ENCODE data around the gene SUGCT. TPM values are rescaled to one million over a fixed set of nuclear protein-coding genes. Genes with fewer than 3 reads are reported as not detected.

The SUGCT gene
- polyA plus RNA-seq, 1 of the 3 experiments (the other 2 are of a cell fraction) = 53.7 TPM

DNA sequence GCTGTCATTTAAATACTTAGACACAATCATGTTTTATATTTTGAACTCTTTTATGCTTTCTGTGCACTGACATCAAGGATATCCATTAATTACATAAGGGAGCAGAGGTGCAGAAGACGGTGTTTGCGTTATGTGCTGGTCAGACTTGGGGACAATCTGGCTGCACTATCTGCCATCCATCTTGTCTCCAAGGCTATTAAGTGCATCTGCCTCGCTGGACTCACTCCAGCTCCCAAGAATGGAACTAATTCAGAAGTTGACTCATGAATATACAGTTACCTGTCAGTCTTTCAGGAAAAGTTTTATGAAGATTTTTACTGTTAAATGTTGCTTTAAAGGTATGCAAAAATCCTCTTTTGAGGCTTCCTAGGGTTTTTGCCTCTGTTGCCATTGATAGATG lies 391.0 kb downstream of the SUGCT start (continued):
- peak; percentile 90 for TF ChIP-seq GATA2 (CRISPR knock-in tag; IDR thresholded peaks at IDR 0.05)
- peak; percentile 92 for TF ChIP-seq SIN3A (IDR thresholded peaks at IDR 0.05; ENCODE audit: borderline replicate concordance, low read depth, low read length)
- TF ChIP-seq FOXJ3 (CRISPR knock-in tag; IDR thresholded peaks at IDR 0.05) = peak; percentile 76; the same call in 1 of the 2 replicates
- TF ChIP-seq TCF12 (IDR thresholded peaks at IDR 0.05) = peak; percentile 99
- peak; percentile 83; the same call in 1 of the 2 replicates for TF ChIP-seq RXRA (IDR thresholded peaks at IDR 0.05; ENCODE audit: borderline replicate concordance, low read depth)
- TF ChIP-seq FOXM1 (IDR thresholded peaks at IDR 0.05; ENCODE audit: low read depth) = peak; percentile 99
- peak; percentile 92 for TF ChIP-seq RCOR1 (IDR thresholded peaks at IDR 0.05; ENCODE audit: low read length)
- peak; percentile 95 for TF ChIP-seq TEAD4 (IDR thresholded peaks at IDR 0.05; ENCODE audit: borderline replicate concordance, insufficient read depth)
- TF ChIP-seq CHD2 (IDR thresholded peaks at IDR 0.05; ENCODE audit: low read length, partially characterized antibody) = peak; percentile 82
- TF ChIP-seq, protein P1, sequence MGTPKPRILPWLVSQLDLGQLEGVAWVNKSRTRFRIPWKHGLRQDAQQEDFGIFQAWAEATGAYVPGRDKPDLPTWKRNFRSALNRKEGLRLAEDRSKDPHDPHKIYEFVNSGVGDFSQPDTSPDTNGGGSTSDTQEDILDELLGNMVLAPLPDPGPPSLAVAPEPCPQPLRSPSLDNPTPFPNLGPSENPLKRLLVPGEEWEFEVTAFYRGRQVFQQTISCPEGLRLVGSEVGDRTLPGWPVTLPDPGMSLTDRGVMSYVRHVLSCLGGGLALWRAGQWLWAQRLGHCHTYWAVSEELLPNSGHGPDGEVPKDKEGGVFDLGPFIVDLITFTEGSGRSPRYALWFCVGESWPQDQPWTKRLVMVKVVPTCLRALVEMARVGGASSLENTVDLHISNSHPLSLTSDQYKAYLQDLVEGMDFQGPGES (IDR thresholded peaks at IDR 0.05; ENCODE audit: low read depth, low read length) = no peak
- peak; percentile 97 for TF ChIP-seq POLR2AphosphoS5 (IDR thresholded peaks at IDR 0.05; ENCODE audit: low read depth, low read length)
- no peak for TF ChIP-seq NRF1 (IDR thresholded peaks at IDR 0.05; ENCODE audit: low read depth, low read length)
- TF ChIP-seq, protein P2, sequence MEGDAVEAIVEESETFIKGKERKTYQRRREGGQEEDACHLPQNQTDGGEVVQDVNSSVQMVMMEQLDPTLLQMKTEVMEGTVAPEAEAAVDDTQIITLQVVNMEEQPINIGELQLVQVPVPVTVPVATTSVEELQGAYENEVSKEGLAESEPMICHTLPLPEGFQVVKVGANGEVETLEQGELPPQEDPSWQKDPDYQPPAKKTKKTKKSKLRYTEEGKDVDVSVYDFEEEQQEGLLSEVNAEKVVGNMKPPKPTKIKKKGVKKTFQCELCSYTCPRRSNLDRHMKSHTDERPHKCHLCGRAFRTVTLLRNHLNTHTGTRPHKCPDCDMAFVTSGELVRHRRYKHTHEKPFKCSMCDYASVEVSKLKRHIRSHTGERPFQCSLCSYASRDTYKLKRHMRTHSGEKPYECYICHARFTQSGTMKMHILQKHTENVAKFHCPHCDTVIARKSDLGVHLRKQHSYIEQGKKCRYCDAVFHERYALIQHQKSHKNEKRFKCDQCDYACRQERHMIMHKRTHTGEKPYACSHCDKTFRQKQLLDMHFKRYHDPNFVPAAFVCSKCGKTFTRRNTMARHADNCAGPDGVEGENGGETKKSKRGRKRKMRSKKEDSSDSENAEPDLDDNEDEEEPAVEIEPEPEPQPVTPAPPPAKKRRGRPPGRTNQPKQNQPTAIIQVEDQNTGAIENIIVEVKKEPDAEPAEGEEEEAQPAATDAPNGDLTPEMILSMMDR (IDR thresholded peaks at IDR 0.05) = no peak
- TF ChIP-seq RFX5 (IDR thresholded peaks at IDR 0.05; ENCODE audit: low read length) = no peak
- TF ChIP-seq, protein P3, sequence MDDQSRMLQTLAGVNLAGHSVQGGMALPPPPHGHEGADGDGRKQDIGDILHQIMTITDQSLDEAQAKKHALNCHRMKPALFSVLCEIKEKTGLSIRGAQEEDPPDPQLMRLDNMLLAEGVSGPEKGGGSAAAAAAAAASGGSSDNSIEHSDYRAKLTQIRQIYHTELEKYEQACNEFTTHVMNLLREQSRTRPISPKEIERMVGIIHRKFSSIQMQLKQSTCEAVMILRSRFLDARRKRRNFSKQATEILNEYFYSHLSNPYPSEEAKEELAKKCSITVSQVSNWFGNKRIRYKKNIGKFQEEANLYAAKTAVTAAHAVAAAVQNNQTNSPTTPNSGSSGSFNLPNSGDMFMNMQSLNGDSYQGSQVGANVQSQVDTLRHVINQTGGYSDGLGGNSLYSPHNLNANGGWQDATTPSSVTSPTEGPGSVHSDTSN (IDR thresholded peaks at IDR 0.05) = peak; percentile 99
- peak; percentile 81; the same call in 1 of the 2 replicates for TF ChIP-seq YY1 (IDR thresholded peaks at IDR 0.05; ENCODE audit: low read depth)
- no peak for TF ChIP-seq EZH2phosphoT487 (IDR thresholded peaks at IDR 0.05; ENCODE audit: borderline replicate concordance, low read depth)
- TF ChIP-seq, protein P4, sequence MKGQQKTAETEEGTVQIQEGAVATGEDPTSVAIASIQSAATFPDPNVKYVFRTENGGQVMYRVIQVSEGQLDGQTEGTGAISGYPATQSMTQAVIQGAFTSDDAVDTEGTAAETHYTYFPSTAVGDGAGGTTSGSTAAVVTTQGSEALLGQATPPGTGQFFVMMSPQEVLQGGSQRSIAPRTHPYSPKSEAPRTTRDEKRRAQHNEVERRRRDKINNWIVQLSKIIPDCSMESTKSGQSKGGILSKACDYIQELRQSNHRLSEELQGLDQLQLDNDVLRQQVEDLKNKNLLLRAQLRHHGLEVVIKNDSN (IDR thresholded peaks at IDR 0.05; ENCODE audit: borderline replicate concordance, low read depth) = no peak
- TF ChIP-seq EP300 (IDR thresholded peaks at IDR 0.05; ENCODE audit: borderline replicate concordance in 1 of 2, low read depth in 1 of 2, low read length in 1 of 2) = peak; percentile 96 to 100
- no peak for TF ChIP-seq MXI1 (IDR thresholded peaks at IDR 0.05; ENCODE audit: low read depth, low read length)
- no peak for TF ChIP-seq SMC3 (IDR thresholded peaks at IDR 0.05; ENCODE audit: low read depth, low read length)
- TF ChIP-seq, protein P5, sequence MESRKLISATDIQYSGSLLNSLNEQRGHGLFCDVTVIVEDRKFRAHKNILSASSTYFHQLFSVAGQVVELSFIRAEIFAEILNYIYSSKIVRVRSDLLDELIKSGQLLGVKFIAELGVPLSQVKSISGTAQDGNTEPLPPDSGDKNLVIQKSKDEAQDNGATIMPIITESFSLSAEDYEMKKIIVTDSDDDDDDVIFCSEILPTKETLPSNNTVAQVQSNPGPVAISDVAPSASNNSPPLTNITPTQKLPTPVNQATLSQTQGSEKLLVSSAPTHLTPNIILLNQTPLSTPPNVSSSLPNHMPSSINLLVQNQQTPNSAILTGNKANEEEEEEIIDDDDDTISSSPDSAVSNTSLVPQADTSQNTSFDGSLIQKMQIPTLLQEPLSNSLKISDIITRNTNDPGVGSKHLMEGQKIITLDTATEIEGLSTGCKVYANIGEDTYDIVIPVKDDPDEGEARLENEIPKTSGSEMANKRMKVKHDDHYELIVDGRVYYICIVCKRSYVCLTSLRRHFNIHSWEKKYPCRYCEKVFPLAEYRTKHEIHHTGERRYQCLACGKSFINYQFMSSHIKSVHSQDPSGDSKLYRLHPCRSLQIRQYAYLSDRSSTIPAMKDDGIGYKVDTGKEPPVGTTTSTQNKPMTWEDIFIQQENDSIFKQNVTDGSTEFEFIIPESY (IDR thresholded peaks at IDR 0.05; ENCODE audit: borderline replicate concordance, low read depth) = peak; percentile 91

All from SK-N-SH (cell line).